H1 (cell line): ENCODE data around the gene DUSP3. TPM values are rescaled to one million over a fixed set of nuclear protein-coding genes. Genes with fewer than 3 reads are reported as not detected.

Experiments
- CTCF ChIA-PET: fragments of 300-600 bp; sonication (Branson Sonifier 250); formaldehyde crosslinking; loops from one replicate; lab custom pipeline; 2021; ENCODE audit not compliant: partially characterized antibody; lab: Charles Lee
- POLR2A ChIA-PET: fragments of 300-600 bp; sonication (Branson Sonifier 250); formaldehyde crosslinking; loops from one replicate; lab custom pipeline; 2021; ENCODE audit warnings: inconsistent platforms; ENCODE audit not compliant: partially characterized antibody; lab: Charles Lee
- DNase-seq, 2 experiments: peaks; one replicate each; pipeline versions ENCODE4 v3.0.0 to v3.0.0-alpha.2; 2010 to 2022; ENCODE audit warnings: low spot score in 2 of 2, low read depth in 1 of 2, mixed read lengths in 1 of 2
- FAIRE-seq: peaks from 2 replicates; lab custom pipeline; 2011; peaks lifted over from hg19 to GRCh38; lab: Jason Lieb, UNC
- H2AFZ ChIP-seq: 2 replicates; pipeline ENCODE4 v1.8.1; 2012; ENCODE audit warnings: low read length, inconsistent platforms
- H2AK5ac ChIP-seq: 2 replicates; pipeline ENCODE4 v1.6.1; 2013; ENCODE audit warnings: low read depth, low read length
- H2BK120ac ChIP-seq: replicated peaks from 2 replicates; pipeline ENCODE3; 2013; ENCODE audit warnings: low read depth, low read length, inconsistent platforms
- H2BK12ac ChIP-seq: 2 replicates; pipeline ENCODE4 v1.6.1; 2013; ENCODE audit warnings: low read depth, low read length
- H2BK15ac ChIP-seq: 2 replicates; pipeline ENCODE4 v1.6.1; 2013; ENCODE audit warnings: low read length
- H2BK20ac ChIP-seq: 2 replicates; pipeline ENCODE4 v1.6.1; 2013; ENCODE audit warnings: low read length
- H2BK5ac ChIP-seq: 2 replicates; pipeline ENCODE4 v1.6.1; 2013; ENCODE audit warnings: low read depth, low read length
- H3K14ac ChIP-seq: 2 replicates; pipeline ENCODE4 v1.6.1; 2013; ENCODE audit warnings: inconsistent platforms; ENCODE audit not compliant: insufficient read length
- H3K18ac ChIP-seq: 2 replicates; pipeline ENCODE4 v1.6.1; 2013; ENCODE audit warnings: low read length; ENCODE audit errors: extremely low read depth
- H3K23ac ChIP-seq: 2 replicates; pipeline ENCODE4 v1.6.1; 2013; ENCODE audit warnings: inconsistent platforms; ENCODE audit not compliant: insufficient read length
- H3K23me2 ChIP-seq: 2 replicates; pipeline ENCODE4 v1.6.1; 2013; ENCODE audit warnings: low read depth, low read length
- H3K27ac ChIP-seq: 2 replicates; pipeline ENCODE4 v1.6.1; 2011; ENCODE audit warnings: low read depth, low read length, inconsistent platforms
- H3K27me3 ChIP-seq, 4 experiments: replicated peaks in 1 of 4; 1 replicate in 1 of 4; 2 replicates in 3 of 4; pipeline versions ENCODE4 v1.6.1 to v1.8.1; 2011 to 2013; ENCODE audit warnings: low read length in 3 of 4, mild to moderate bottlenecking in 3 of 4, inconsistent platforms in 2 of 4, mixed read lengths in 2 of 4, moderate library complexity in 1 of 4; ENCODE audit not compliant: control insufficient read depth in 3 of 4, insufficient read depth in 3 of 4; ENCODE audit errors: extremely low read depth in 1 of 4
- H3K36me3 ChIP-seq, 4 experiments: 2 replicates each; pipeline versions ENCODE4 v1.6.1 to v1.8.1; 2011 to 2013; ENCODE audit warnings: mild to moderate bottlenecking in 4 of 4, low read length in 3 of 4, moderate library complexity in 2 of 4, control low read depth in 1 of 4, inconsistent platforms in 1 of 4; ENCODE audit not compliant: insufficient read depth in 4 of 4, control insufficient read depth in 2 of 4
- H3K4ac ChIP-seq: replicated peaks from 2 replicates; pipeline ENCODE3; 2013; ENCODE audit warnings: low read length, low read depth, mixed read lengths, inconsistent platforms; ENCODE audit not compliant: insufficient read length
- H3K4me1 ChIP-seq, 4 experiments: replicated peaks in 1 of 4; 1 replicate in 1 of 4; 2 replicates in 3 of 4; pipeline versions ENCODE4 v1.6.1 to v1.8.1; 2011 to 2013; ENCODE audit warnings: low read length in 3 of 4, inconsistent platforms in 2 of 4, mixed read lengths in 1 of 4; ENCODE audit not compliant: insufficient read depth in 4 of 4, control insufficient read depth in 3 of 4
- H3K4me2 ChIP-seq, 2 experiments: 2 replicates each; pipeline versions ENCODE4 v1.6.1 to v1.8.1; 2011 to 2013; ENCODE audit warnings: low read depth in 2 of 2, low read length in 2 of 2, control low read depth in 1 of 2, inconsistent platforms in 1 of 2, mild to moderate bottlenecking in 1 of 2; ENCODE audit not compliant: insufficient read depth in 1 of 2
- H3K4me3 ChIP-seq, 4 experiments: fragments of 200-600, 300-600 bp in 1 of 4; sonication (generic), shearing (Covaris generic), sonication (Bioruptor Twin) in 1 of 4; 2 replicates each; pipeline versions ENCODE4 v1.5.1 to v1.8.1; 2011 to 2016; ENCODE audit warnings: low read length in 4 of 4, low read depth in 3 of 4, control low read depth in 2 of 4, inconsistent platforms in 2 of 4, mild to moderate bottlenecking in 2 of 4, mixed read lengths in 1 of 4, moderate library complexity in 1 of 4; ENCODE audit not compliant: insufficient read depth in 2 of 4; ENCODE audit errors: extremely low read depth in 1 of 4
- H3K56ac ChIP-seq: replicated peaks from 2 replicates; pipeline ENCODE3; 2013; ENCODE audit warnings: low read depth, mild to moderate bottlenecking, mixed read lengths, low read length, inconsistent platforms; ENCODE audit not compliant: insufficient read length
- H3K79me1 ChIP-seq: 2 replicates; pipeline ENCODE4 v1.6.1; 2013; ENCODE audit warnings: low read depth, low read length, control low read depth
- H3K79me2 ChIP-seq, 2 experiments: 2 replicates each; pipeline versions ENCODE4 v1.6.1 to v1.8.1; 2012 to 2013; ENCODE audit warnings: low read length in 2 of 2, mild to moderate bottlenecking in 2 of 2, inconsistent platforms in 1 of 2; ENCODE audit not compliant: insufficient read depth in 2 of 2, control insufficient read depth in 1 of 2
- H3K9ac ChIP-seq, 4 experiments: replicated peaks in 1 of 4; 1 replicate in 1 of 4; 2 replicates in 3 of 4; pipeline versions ENCODE4 v1.6.1 to v1.8.1; 2011 to 2013; ENCODE audit warnings: low read depth in 3 of 4, low read length in 3 of 4, control low read depth in 2 of 4, mild to moderate bottlenecking in 2 of 4, moderate library complexity in 2 of 4, inconsistent platforms in 1 of 4; ENCODE audit errors: extremely low read depth in 1 of 4
- H3K9me3 ChIP-seq, 2 experiments: 2 replicates each; pipeline versions ENCODE4 v1.6.1 to v1.8.1; 2012 to 2013; ENCODE audit warnings: mild to moderate bottlenecking in 2 of 2, moderate library complexity in 2 of 2, control low read depth in 1 of 2, inconsistent platforms in 1 of 2, low read depth in 1 of 2, low read length in 1 of 2, mixed read lengths in 1 of 2; ENCODE audit not compliant: insufficient read depth in 2 of 2
- H4K20me1 ChIP-seq, 2 experiments: replicated peaks in 1 of 2; 2 replicates each; pipeline versions ENCODE3 to v1.8.1; 2011 to 2013; ENCODE audit warnings: inconsistent platforms in 2 of 2, low read length in 2 of 2, mild to moderate bottlenecking in 1 of 2; ENCODE audit not compliant: insufficient read depth in 2 of 2, control insufficient read depth in 1 of 2
- H4K5ac ChIP-seq: 2 replicates; pipeline ENCODE4 v1.6.1; 2013; ENCODE audit warnings: low read length, low read depth, mixed read lengths, inconsistent platforms; ENCODE audit not compliant: insufficient read length
- H4K8ac ChIP-seq: 2 replicates; pipeline ENCODE4 v1.8.0; 2013; ENCODE audit warnings: mild to moderate bottlenecking, moderate library complexity, low read length, inconsistent platforms; ENCODE audit not compliant: insufficient read depth; ENCODE audit errors: extremely low read depth
- H4K91ac ChIP-seq: replicated peaks from 2 replicates; pipeline ENCODE3; 2013; ENCODE audit warnings: low read length, mixed read lengths, inconsistent platforms; ENCODE audit not compliant: insufficient read length
- BCL11A ChIP-seq, 2 experiments: IDR thresholded peaks; one replicate each; pipeline ENCODE4 v1.6.1; 2011; ENCODE audit warnings: low read depth in 2 of 2, low read length in 2 of 2, mild to moderate bottlenecking in 2 of 2
- GTF2F1 ChIP-seq: IDR thresholded peaks from 2 replicates; pipeline ENCODE4 v1.6.1; 2012; ENCODE audit warnings: low read depth, low read length, improper control_type of control experiment, borderline replicate concordance
- HDAC2 ChIP-seq, 2 experiments: fragments of 300-600 bp in 1 of 2; sonication (generic) in 1 of 2; IDR thresholded peaks; 2 replicates each; pipeline ENCODE4 v1.6.1; 2011 to 2012; ENCODE audit warnings: low read depth in 2 of 2, low read length in 2 of 2, mild to moderate bottlenecking in 2 of 2, moderate library complexity in 2 of 2, borderline replicate concordance in 1 of 2, inconsistent platforms in 1 of 2
- HDAC6 ChIP-seq: IDR thresholded peaks from one replicate; pipeline ENCODE4 v1.7.1; 2012; ENCODE audit warnings: low read depth, mild to moderate bottlenecking, inconsistent platforms, low read length, moderate library complexity
- PHF8 ChIP-seq: fragments of 200-600 bp; sonication (generic); conservative IDR thresholded peaks from 2 replicates; pipeline ENCODE4 v1.7.1; 2012; ENCODE audit warnings: low read depth, mild to moderate bottlenecking, inconsistent platforms, low read length, moderate library complexity
- POLR2A ChIP-seq, 2 experiments: IDR thresholded peaks; 1 replicate in 1 of 2; 2 replicates in 1 of 2; pipeline ENCODE4 v1.6.1; 2011; ENCODE audit warnings: low read depth in 2 of 2, low read length in 2 of 2, mild to moderate bottlenecking in 2 of 2; ENCODE audit errors: control extremely low read depth in 1 of 2
- RAD21 ChIP-seq, 2 experiments: IDR thresholded peaks in 1 of 2; conservative IDR thresholded peaks in 1 of 2; 2 replicates each; pipeline ENCODE4 v1.6.1; 2011; ENCODE audit warnings: low read depth in 2 of 2, low read length in 2 of 2, improper control_type of control experiment in 1 of 2, inconsistent platforms in 1 of 2, mild to moderate bottlenecking in 1 of 2, moderate library complexity in 1 of 2
- SIN3A ChIP-seq, 2 experiments: IDR thresholded peaks in 1 of 2; conservative IDR thresholded peaks in 1 of 2; 2 replicates each; pipeline ENCODE4 v1.6.1; 2011 to 2012; ENCODE audit warnings: low read length in 2 of 2, improper control_type of control experiment in 1 of 2, low read depth in 1 of 2, mild to moderate bottlenecking in 1 of 2
- SIRT6 ChIP-seq: IDR thresholded peaks from one replicate; pipeline ENCODE4 v1.7.1; 2012; ENCODE audit warnings: low read length, inconsistent platforms
- SP4 ChIP-seq: IDR thresholded peaks from 2 replicates; pipeline ENCODE4 v1.6.1; 2012; ENCODE audit warnings: low read length, inconsistent platforms
- WGBS, 2 experiments: shearing (Covaris generic) in 1 of 2; methylation state at CpG; one replicate each; pipeline versions ENCODE4 v1.1.6 to v1.1.7; 2013 to 2015; ENCODE audit warnings: low lambda C conversion rate in 2 of 2, mixed read lengths in 2 of 2, inconsistent platforms in 1 of 2, low coverage in 1 of 2, missing lambda C conversion rate in 1 of 2; ENCODE audit not compliant: insufficient replicate concordance in 2 of 2, insufficient coverage in 1 of 2, insufficient read length in 1 of 2; ENCODE audit errors: extremely low coverage in 1 of 2, missing lambda C conversion rate in 1 of 2; 5-methylcytosine and 5-hydroxymethylcytosine counted together
- polyA plus RNA-seq, 7 experiments: library from polyadenylated mRNA; depleted of rRNA in 3 of 7; stranded (reverse) in 5 of 7; unstranded in 2 of 7; fragments of >200 nt in 5 of 7; fragments of 200-250 nt in 2 of 7; gene quantifications; 1 replicate in 5 of 7; 2 replicates in 1 of 7; 4 replicates in 1 of 7; pipeline versions ENCODE4 v1.2.1 to v1.2.3, GENCODE V29; 2011 to 2013; ENCODE audit warnings: missing spikeins in 2 of 7, mixed read lengths in 2 of 7
- total RNA-seq: library from RNA; stranded (reverse); fragmentation: NEBNext Ultra II Directional; extraction: Animal tissue kit (Norgen Biotek cat#: 25700); gene quantifications from 2 replicates; pipeline ENCODE4 v1.2.1, GENCODE V29; 2021

DUSP3 gene
- total and polyA plus RNA-seq, 2 of the 8 experiments (the other 6 are each of a cell fraction or from before 2014, with no cell fraction given), result 15.1 to 21.2 TPM

GRCh38 chr17:43827596-43827995 lies 48.8 kb upstream of the DUSP3 start:
- Histone ChIP-seq H2BK120ac (no peak overlapping the region), H4K8ac (no peak overlapping the region), H3K79me2 (no peaks in the 10 kb centered on the region), H4K91ac (no peak overlapping the region), H3K9ac (no peak overlapping the region), H2BK5ac (no peak overlapping the region), H3K18ac (no peak overlapping the region)
- 83% methylated on average over 9 of the region's 9 CpGs; no CpG with 5 or more reads in 1 of the 2 experiments for WGBS, 2 experiments
- no peak for TF ChIP-seq SP4
- no peak for TF ChIP-seq BCL11A (IDR thresholded peaks at IDR 0.05; ENCODE audit: low read depth in 2 of 2, low read length in 2 of 2)
- TF ChIP-seq RAD21 (IDR thresholded peaks at IDR 0.05 in 1 of 2, conservative IDR thresholded peaks at IDR 0.05 in 1 of 2; ENCODE audit: low read depth in 2 of 2, low read length in 2 of 2), result no peak
- TF ChIP-seq HDAC6, result no peak
- TF ChIP-seq HDAC2 (IDR thresholded peaks at IDR 0.05; ENCODE audit: borderline replicate concordance in 1 of 2, low read depth in 2 of 2, low read length in 2 of 2), result no peak
- no peak for TF ChIP-seq SIRT6
- no peak for TF ChIP-seq POLR2A (IDR thresholded peaks at IDR 0.05; ENCODE audit: control extremely low read depth in 1 of 2, low read depth in 2 of 2, low read length in 2 of 2)
- TF ChIP-seq GTF2F1, result no peak
- no peak for TF ChIP-seq PHF8
- TF ChIP-seq SIN3A (conservative IDR thresholded peaks at IDR 0.05 in 1 of 2, IDR thresholded peaks at IDR 0.05 in 1 of 2; ENCODE audit: low read depth in 1 of 2, low read length in 2 of 2), result no peak
- TF ChIP-seq, all 59 proteins: peak for 0
- peaks cover 0 to 4% (median 0%) of the 10 kb centered on the region in 4 experiments; a peak in 2 of 7 replicates for H3K27me3 ChIP-seq
- no peak overlapping the region for H2AFZ ChIP-seq
- no peak overlapping the region for H3K4me2 ChIP-seq
- no peak overlapping the region for H4K5ac ChIP-seq
- ChIA-PET CTCF (interaction anchor here (0.6 to 3.3 kb wide), 6 partner anchors 11 to 1665 kb away, joined by 3 to 16 read pairs (median 4); partner anchors contain the start of gene CD300LG), POLR2A (interaction anchor here (0.8 to 1.5 kb wide), 2 partner anchors 9 to 24 kb away, joined by 3 to 4 read pairs; no protein-coding TSS in a partner anchor)
- no peak overlapping the region for H3K4me3 ChIP-seq
- no peak overlapping the region for H3K23ac ChIP-seq
- no peak overlapping the region for H3K14ac ChIP-seq
- no peaks in the 10 kb centered on the region for H3K79me1 ChIP-seq
- no peak overlapping the region for H2BK12ac ChIP-seq
- H2BK15ac ChIP-seq, result no peak overlapping the region
- no peaks in the 10 kb centered on the region for H3K9me3 ChIP-seq
- no peak overlapping the region for H2AK5ac ChIP-seq
- no peak for FAIRE-seq
- no peak overlapping the region for H2BK20ac ChIP-seq
- H4K20me1 ChIP-seq, result peaks cover 0 to 2% of the 10 kb centered on the region in 2 experiments
- peaks cover 4% of the 10 kb centered on the region; the same call in 1 of the 2 replicates for H3K23me2 ChIP-seq
- no peak overlapping the region for H3K4ac ChIP-seq
- H3K4me1 ChIP-seq, result peaks cover 0 to 8% (median 4%) of the 10 kb centered on the region in 4 experiments; a peak in 4 of 7 replicates
- H3K56ac ChIP-seq, result no peak overlapping the region
- no peak overlapping the region; the same call in 1 of the 2 replicates for H3K27ac ChIP-seq
- DNase-seq, result no peak
- H3K36me3 ChIP-seq, result peaks cover 0 to 8% (median 0%) of the 10 kb centered on the region in 4 experiments; a peak in 3 of 8 replicates
